Amniotic epithelial cell (primary cell): Measurements from ENCODE around the gene ZDHHC11B.
"Not testable (repeated sequence)": the region's sequence is repeated elsewhere in the genome, so short reads cannot be mapped to it uniquely, and the experiment has no call there.

ENCODE experiments used
- DNase-seq: peaks from one replicate; pipeline ENCODE4 v3.0.0-alpha.2; 2010; ENCODE audit warnings: low read depth

Gene ZDHHC11B

GRCh38 chr5:753567-754142, 30.9 kb downstream of the ZDHHC11B start:
- not testable (repeated sequence) for DNase-seq

- not testable (repeated sequence) for DNase-seq
These were observed 31.9 kb downstream of the ZDHHC11B start for GRCh38 chr5:752532-753115.

- not testable (repeated sequence) for DNase-seq
These were observed 32.5 kb downstream of the ZDHHC11B start for GRCh38 chr5:751992-752391.

- DNase-seq = no peak
These were observed 33.0 kb downstream of the ZDHHC11B start for GRCh38 chr5:751496-751895.

GRCh38 chr5:750226-750625, 34.3 kb downstream of the ZDHHC11B start:
- DNase-seq = not testable (repeated sequence)

GRCh38 chr5:749101-749670, 35.3 kb downstream of the ZDHHC11B start:
- DNase-seq = no peak

- not testable (repeated sequence) for DNase-seq
These were observed 36.2 kb downstream of the ZDHHC11B start for GRCh38 chr5:748011-748980.

GRCh38 chr5:747303-747844, 37.2 kb downstream of the ZDHHC11B start:
- not testable (repeated sequence) for DNase-seq

- DNase-seq = no peak
These were observed 38.2 kb downstream of the ZDHHC11B start for GRCh38 chr5:746258-746761.

GRCh38 chr5:745272-746142, 39.0 kb downstream of the ZDHHC11B start:
- DNase-seq = not testable (repeated sequence)

GRCh38 chr5:743696-744404, 40.7 kb downstream of the ZDHHC11B start:
- DNase-seq = not testable (repeated sequence)

- not testable (repeated sequence) for DNase-seq
These were observed 42.3 kb downstream of the ZDHHC11B start for GRCh38 chr5:742276-742675.

- DNase-seq = not testable (repeated sequence)
These were observed 50.4 kb downstream of the ZDHHC11B start for GRCh38 chr5:734145-734544.

GRCh38 chr5:732754-733454, 51.6 kb downstream of the ZDHHC11B start:
- DNase-seq = not testable (repeated sequence)

GRCh38 chr5:729225-729624, 55.3 kb downstream of the ZDHHC11B start:
- not testable (repeated sequence) for DNase-seq

- peak; percentile 3 for DNase-seq
These were observed 57.4 kb downstream of the ZDHHC11B start for GRCh38 chr5:727087-727486.

- not testable (repeated sequence) for DNase-seq
These were observed 60.7 kb downstream of the ZDHHC11B start for GRCh38 chr5:723865-724264.

GRCh38 chr5:723309-723708, 61.2 kb downstream of the ZDHHC11B start:
- not testable (repeated sequence) for DNase-seq

- not testable (repeated sequence) for DNase-seq
These were observed 65.2 kb downstream of the ZDHHC11B start for GRCh38 chr5:719379-719778.

- DNase-seq = peak; percentile 6
These were observed 67.4 kb downstream of the ZDHHC11B start for GRCh38 chr5:717143-717542.
